Measurements from ENCODE around the gene TMEM115.

TMEM115 gene

GRCh38 chr3:50326182-50326541 lies 33.2 kb downstream of the TMEM115 start:
- H3K4me2 ChIP-seq: no peak overlapping the region
- H2AFZ ChIP-seq (ENCODE audit: low read depth): no peak overlapping the region
- no peaks in the 10 kb centered on the region for H4K20me1 ChIP-seq (ENCODE audit: insufficient read depth)
- H3K4me3 ChIP-seq (IDR thresholded peaks at IDR 0.05; ENCODE audit: insufficient read depth, low read depth, low read length): no peak overlapping the region
- H3K79me2 ChIP-seq (ENCODE audit: insufficient read depth, low read depth): peaks cover 8% of the 10 kb centered on the region; the same call in 1 of the 2 replicates
- H3K27ac ChIP-seq: no peak overlapping the region
- no peaks in the 10 kb centered on the region for H3K36me3 ChIP-seq (ENCODE audit: insufficient read depth)
- H3K4me1 ChIP-seq (ENCODE audit: low read depth, poor library complexity, severe bottlenecking): peaks cover 4% of the 10 kb centered on the region
- no peak overlapping the region for H3K9ac ChIP-seq
- no peaks in the 10 kb centered on the region for H3K27me3 ChIP-seq (ENCODE audit: insufficient read depth, low read depth)
- no peak for TF ChIP-seq CTCF (conservative IDR thresholded peaks at IDR 0.05; ENCODE audit: low read depth, low read length)

- no peak for TF ChIP-seq CTCF (conservative IDR thresholded peaks at IDR 0.05; ENCODE audit: low read depth, low read length)
- Histone ChIP-seq H3K79me2 (ENCODE audit: insufficient read depth, low read depth) (peaks cover 8% of the 10 kb centered on the region; the same call in 1 of the 2 replicates), H3K27ac (no peak overlapping the region), H2AFZ (ENCODE audit: low read depth) (no peak overlapping the region), H3K4me3 (IDR thresholded peaks at IDR 0.05; ENCODE audit: insufficient read depth, low read depth, low read length) (no peak overlapping the region), H3K36me3 (ENCODE audit: insufficient read depth) (no peaks in the 10 kb centered on the region), H4K20me1 (ENCODE audit: insufficient read depth) (no peaks in the 10 kb centered on the region), H3K4me1 (ENCODE audit: low read depth, poor library complexity, severe bottlenecking) (peaks cover 4% of the 10 kb centered on the region), H3K27me3 (ENCODE audit: insufficient read depth, low read depth) (no peaks in the 10 kb centered on the region), H3K9ac (no peak overlapping the region), H3K4me2 (no peak overlapping the region)
Measured at GRCh38 chr3:50325497-50326181, 33.7 kb downstream of the TMEM115 start.

- Histone ChIP-seq H3K79me2 (ENCODE audit: insufficient read depth, low read depth) (peaks cover 8% of the 10 kb centered on the region; the same call in 1 of the 2 replicates), H3K27ac (no peak overlapping the region), H3K9ac (no peak overlapping the region), H4K20me1 (ENCODE audit: insufficient read depth) (no peaks in the 10 kb centered on the region), H3K4me2 (no peak overlapping the region), H3K27me3 (ENCODE audit: insufficient read depth, low read depth) (no peaks in the 10 kb centered on the region), H3K4me3 (IDR thresholded peaks at IDR 0.05; ENCODE audit: insufficient read depth, low read depth, low read length) (no peak overlapping the region), H3K4me1 (ENCODE audit: low read depth, poor library complexity, severe bottlenecking) (peaks cover 4% of the 10 kb centered on the region), H3K36me3 (ENCODE audit: insufficient read depth) (no peaks in the 10 kb centered on the region), H2AFZ (ENCODE audit: low read depth) (no peak overlapping the region)
- no peak for TF ChIP-seq CTCF (conservative IDR thresholded peaks at IDR 0.05; ENCODE audit: low read depth, low read length)
Measured at GRCh38 chr3:50325113-50325480, 34.2 kb downstream of the TMEM115 start.

- Histone ChIP-seq H3K27me3 (ENCODE audit: insufficient read depth, low read depth) (no peaks in the 10 kb centered on the region), H3K36me3 (ENCODE audit: insufficient read depth) (no peaks in the 10 kb centered on the region), H3K79me2 (ENCODE audit: insufficient read depth, low read depth) (peaks cover 8% of the 10 kb centered on the region; the same call in 1 of the 2 replicates), H3K4me2 (no peak overlapping the region), H3K27ac (no peak overlapping the region), H3K9ac (no peak overlapping the region), H2AFZ (ENCODE audit: low read depth) (no peak overlapping the region), H4K20me1 (ENCODE audit: insufficient read depth) (no peaks in the 10 kb centered on the region), H3K4me1 (ENCODE audit: low read depth, poor library complexity, severe bottlenecking) (peaks cover 4% of the 10 kb centered on the region), H3K4me3 (IDR thresholded peaks at IDR 0.05; ENCODE audit: insufficient read depth, low read depth, low read length) (no peak overlapping the region)
- TF ChIP-seq CTCF (conservative IDR thresholded peaks at IDR 0.05; ENCODE audit: low read depth, low read length): peak; percentile 71
Measured at GRCh38 chr3:50324351-50325112, 34.8 kb downstream of the TMEM115 start.
